Body of pancreas (tissue), 4 donors: ENCODE data around the gene SHISAL1. TPM values are rescaled to one million over a fixed set of nuclear protein-coding genes. Genes with fewer than 3 reads are reported as not detected.

Experiments used
- ATAC-seq: fragments of 150-250 bp; one replicate; pipeline ENCODE4 v1.9.1; 2016
- DNase-seq, 4 donors: peaks; one replicate each; pipeline ENCODE4 v3.0.0-alpha.2; 2019
- H3K27ac ChIP-seq, 4 donors: fragments of 200-600 bp; sonication (generic); 1 replicate in 3 of 4; 2 replicates in 1 of 4; pipeline versions ENCODE4 v1.5.1 to v1.6.1; 2016 to 2019; ENCODE audit warnings: mild to moderate bottlenecking in 1 of 4, mixed read lengths in 1 of 4, moderate library complexity in 1 of 4
- H3K27me3 ChIP-seq, 2 donors: fragments of 200-600 bp; sonication (generic); one replicate each; pipeline ENCODE4 v1.6.0; 2016; ENCODE audit warnings: mild to moderate bottlenecking in 1 of 2
- H3K36me3 ChIP-seq, 2 donors: fragments of 200-600 bp; sonication (generic); replicated peaks in 1 of 2; 2 replicates each; pipeline ENCODE4 v1.5.1; 2016; ENCODE audit warnings: low read depth in 2 of 2; ENCODE audit not compliant: insufficient read depth in 1 of 2
- H3K4me1 ChIP-seq: fragments of 200-600 bp; sonication (generic); one replicate; pipeline ENCODE4 v1.6.0; 2016
- H3K4me3 ChIP-seq, 2 donors: fragments of 200-600 bp; sonication (generic); 1 replicate in 1 of 2; 2 replicates in 1 of 2; pipeline ENCODE4 v1.5.1; 2016 to 2019
- H3K9me3 ChIP-seq, 3 donors: fragments of 200-600 bp; sonication (generic); 1 replicate in 2 of 3; 2 replicates in 1 of 3; pipeline ENCODE4 v1.5.1; 2016
- CTCF ChIP-seq, 7 experiments: fragments of 450-650 bp in 4 of 7; fragments of 200-600 bp in 3 of 7; sonication (generic) in 3 of 7; IDR thresholded peaks; one replicate each; pipeline ENCODE4 v1.5.1; 2016 to 2019; ENCODE audit warnings: antibody characterized with exemption in 7 of 7
- POLR2A ChIP-seq, 3 donors: fragments of 450-650 bp; IDR thresholded peaks; one replicate each; pipeline ENCODE4 v1.6.1; 2016; ENCODE audit warnings: antibody characterized with exemption in 3 of 3, mild to moderate bottlenecking in 2 of 3
- WGBS, 2 donors: methylation state at CpG; one replicate each; pipeline ENCODE4 v1.1.5; 2017; 5-methylcytosine and 5-hydroxymethylcytosine counted together
- intact Hi-C: fragments of 100-400 bp; cut with DNase I; formaldehyde crosslinking; loops from one replicate; pipeline ENCODE4 v1.15.1; 2023
- total RNA-seq, 2 donors: library from RNA; depleted of rRNA; stranded (reverse); fragments of >200 nt; gene quantifications; one replicate each; pipeline ENCODE4 v1.1.0, GENCODE V29; 2016

SHISAL1 gene
- total RNA-seq, 2 donors from 2014 or later, result 0.78 to 1.6 TPM

GRCh38 chr22:44209343-44209742, 103.4 kb downstream of the SHISAL1 start:
- no peak for TF ChIP-seq POLR2A (IDR thresholded peaks at IDR 0.05)
- TF ChIP-seq CTCF (IDR thresholded peaks at IDR 0.05), result no peak
- Histone ChIP-seq H3K36me3 (no peaks in the 10 kb centered on the region), H3K27ac (no peak overlapping the region), H3K27me3 (no peaks in the 10 kb centered on the region), H3K9me3 (no peaks in the 10 kb centered on the region), H3K4me3 (no peak overlapping the region), H3K4me1 (no peaks in the 10 kb centered on the region)
- intact Hi-C loops, result no loop called here
- 63 to 75% methylated on average over 3 of the region's 3 CpGs for WGBS, 2 donors
- ATAC-seq (no peak), DNase-seq (no peak)

- H3K4me3 ChIP-seq, result no peak overlapping the region
- H3K36me3 ChIP-seq, result no peaks in the 10 kb centered on the region
- DNase-seq, result no peak
- 75 to 76% methylated on average over 4 of the region's 4 CpGs for WGBS, 2 donors
- intact Hi-C loops, result no loop called here
- H3K27me3 ChIP-seq, result no peaks in the 10 kb centered on the region
- no peak overlapping the region for H3K27ac ChIP-seq
- TF ChIP-seq POLR2A (IDR thresholded peaks at IDR 0.05), result no peak
- no peak for TF ChIP-seq CTCF (IDR thresholded peaks at IDR 0.05)
- no peak for ATAC-seq
- H3K4me1 ChIP-seq, result no peaks in the 10 kb centered on the region
- no peaks in the 10 kb centered on the region for H3K9me3 ChIP-seq
These were observed 104.8 kb downstream of the SHISAL1 start for GRCh38 chr22:44207981-44208317.

- H3K36me3 ChIP-seq, result no peaks in the 10 kb centered on the region
- ATAC-seq (no peak), DNase-seq (no peak)
- H3K4me3 ChIP-seq, result no peak overlapping the region
- H3K4me1 ChIP-seq, result no peaks in the 10 kb centered on the region
- H3K27me3 ChIP-seq, result no peaks in the 10 kb centered on the region
- intact Hi-C loops, result no loop called here
- WGBS, 2 donors, result 73 to 84% methylated on average over 7 to 9 of the region's 16 CpGs
- H3K27ac ChIP-seq, result no peak overlapping the region
- H3K9me3 ChIP-seq, result no peaks in the 10 kb centered on the region
- TF ChIP-seq CTCF (IDR thresholded peaks at IDR 0.05) (no peak), POLR2A (IDR thresholded peaks at IDR 0.05) (no peak)
These were observed 105.4 kb downstream of the SHISAL1 start for GRCh38 chr22:44207173-44207980.

- TF ChIP-seq POLR2A (IDR thresholded peaks at IDR 0.05) (no peak), CTCF (IDR thresholded peaks at IDR 0.05) (no peak)
- Histone ChIP-seq H3K4me1 (no peaks in the 10 kb centered on the region), H3K4me3 (no peak overlapping the region), H3K27me3 (no peaks in the 10 kb centered on the region), H3K36me3 (no peaks in the 10 kb centered on the region), H3K27ac (no peak overlapping the region), H3K9me3 (no peaks in the 10 kb centered on the region)
- DNase-seq (no peak), ATAC-seq (no peak)
- WGBS, 2 donors, result 64 to 80% methylated on average over 4 to 7 of the region's 8 CpGs
- intact Hi-C loops, result no loop called here
These were observed 106.1 kb downstream of the SHISAL1 start for GRCh38 chr22:44206696-44207095.

GRCh38 chr22:44206330-44206645, 106.5 kb downstream of the SHISAL1 start:
- WGBS, 2 donors, result 75 to 76% methylated on average over 8 to 9 of the region's 9 CpGs
- Histone ChIP-seq H3K27ac (no peak overlapping the region), H3K36me3 (no peaks in the 10 kb centered on the region), H3K9me3 (no peaks in the 10 kb centered on the region), H3K27me3 (no peaks in the 10 kb centered on the region), H3K4me3 (no peak overlapping the region), H3K4me1 (no peaks in the 10 kb centered on the region)
- ATAC-seq (no peak), DNase-seq (no peak)
- no peak for TF ChIP-seq CTCF (IDR thresholded peaks at IDR 0.05)
- TF ChIP-seq POLR2A (IDR thresholded peaks at IDR 0.05), result no peak
- intact Hi-C loops, result no loop called here
